ENCODE data around the gene SLC15A3.

Gene SLC15A3

GRCh38 chr11:60951904-60952741, at the start of gene SLC15A3:
Gene SLC15A3 (minus strand): TSS chr11:60952176. CDS start chr11:60951551, 625 bp downstream.
- no peak for DNase-seq (ENCODE audit: low spot score)

- DNase-seq (ENCODE audit: low spot score): no peak
Measured at GRCh38 chr11:61000426-61000825, 48.5 kb upstream of the SLC15A3 start.

- DNase-seq (ENCODE audit: low spot score): no peak
Measured at GRCh38 chr11:60996381-60997138, 44.6 kb upstream of the SLC15A3 start.

- no peak for DNase-seq (ENCODE audit: low spot score)
Measured at GRCh38 chr11:60995798-60996197, 43.8 kb upstream of the SLC15A3 start.

GRCh38 chr11:60994541-60995080, 42.6 kb upstream of the SLC15A3 start:
- DNase-seq (ENCODE audit: low spot score): no peak

GRCh38 chr11:60993615-60994014, 41.6 kb upstream of the SLC15A3 start:
- no peak for DNase-seq (ENCODE audit: low spot score)

GRCh38 chr11:60992842-60993409, 41.0 kb upstream of the SLC15A3 start:
- DNase-seq (ENCODE audit: low spot score): no peak

GRCh38 chr11:60991457-60991856, 39.5 kb upstream of the SLC15A3 start:
- no peak for DNase-seq (ENCODE audit: low spot score)

GRCh38 chr11:60989093-60989650, 37.2 kb upstream of the SLC15A3 start:
- no peak for DNase-seq (ENCODE audit: low spot score)

- DNase-seq (ENCODE audit: low spot score): no peak
Measured at GRCh38 chr11:60988658-60989057, 36.7 kb upstream of the SLC15A3 start.

- DNase-seq (ENCODE audit: low spot score): no peak
Measured at GRCh38 chr11:60987577-60988277, 35.8 kb upstream of the SLC15A3 start.

GRCh38 chr11:60985991-60986915, 34.3 kb upstream of the SLC15A3 start:
- peak; percentile 34 for DNase-seq (ENCODE audit: low spot score)

GRCh38 chr11:60985501-60985900, 33.5 kb upstream of the SLC15A3 start:
- no peak for DNase-seq (ENCODE audit: low spot score)

- no peak for DNase-seq (ENCODE audit: low spot score)
Measured at GRCh38 chr11:60984636-60985035, 32.7 kb upstream of the SLC15A3 start.

- DNase-seq (ENCODE audit: low spot score): no peak
Measured at GRCh38 chr11:60984149-60984548, 32.2 kb upstream of the SLC15A3 start.

- DNase-seq (ENCODE audit: low spot score): no peak
Measured at GRCh38 chr11:60982184-60982583, 30.2 kb upstream of the SLC15A3 start.

GRCh38 chr11:60981515-60981914, 29.5 kb upstream of the SLC15A3 start:
- DNase-seq (ENCODE audit: low spot score): no peak

GRCh38 chr11:60978546-60979380, 26.8 kb upstream of the SLC15A3 start:
- DNase-seq (ENCODE audit: low spot score): no peak

GRCh38 chr11:60977836-60978235, 25.9 kb upstream of the SLC15A3 start:
- no peak for DNase-seq (ENCODE audit: low spot score)

GRCh38 chr11:60977224-60977623, 25.2 kb upstream of the SLC15A3 start:
- DNase-seq (ENCODE audit: low spot score): no peak

Measured in left forelimb (tissue), 1 donor.